Tibial nerve (tissue), 4 donors: Measurements from ENCODE around the gene CDH12.

Experiments used
- EP300 ChIP-seq, 2 donors: sonication (generic); formaldehyde crosslinking; IDR thresholded peaks; one replicate each; pipeline ENCODE4 v1.6.1; 2017; ENCODE audit warnings: antibody characterized with exemption in 2 of 2, mild to moderate bottlenecking in 1 of 2
- POLR2A ChIP-seq, 2 donors: fragments of 450-650 bp; IDR thresholded peaks; one replicate each; pipeline ENCODE4 v1.6.1; 2017; ENCODE audit warnings: antibody characterized with exemption in 2 of 2, mild to moderate bottlenecking in 2 of 2, moderate library complexity in 2 of 2
- TF ChIP-seq, protein P1 (sequence below), 5 experiments: fragments of 200-600 bp in 3 of 5; fragments of 450-650 bp in 2 of 5; sonication (generic) in 3 of 5; IDR thresholded peaks; one replicate each; pipeline ENCODE4 v1.5.1; 2016 to 2019; ENCODE audit warnings: antibody characterized with exemption in 5 of 5, mild to moderate bottlenecking in 3 of 5, moderate library complexity in 2 of 5

DNA sequence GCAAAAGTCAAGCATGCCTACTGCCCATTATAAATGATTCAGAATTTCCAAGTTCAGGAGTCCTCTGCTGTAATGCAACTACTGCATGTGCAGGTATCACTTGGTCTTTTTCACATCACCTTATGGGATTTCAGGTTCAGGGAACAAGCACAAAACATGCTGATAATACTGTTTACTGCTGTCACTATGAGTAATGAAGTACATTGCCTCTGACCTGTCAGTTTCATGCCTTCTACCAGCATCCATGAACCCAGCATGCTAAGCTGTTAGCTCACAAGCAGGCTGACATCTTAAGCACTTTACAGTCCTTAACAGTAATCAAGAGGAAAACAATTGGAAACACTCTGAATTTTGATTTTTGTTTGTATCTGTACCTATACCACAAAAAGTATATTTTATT, 743.8 kb downstream of the CDH12 start:
- TF ChIP-seq, protein P1, sequence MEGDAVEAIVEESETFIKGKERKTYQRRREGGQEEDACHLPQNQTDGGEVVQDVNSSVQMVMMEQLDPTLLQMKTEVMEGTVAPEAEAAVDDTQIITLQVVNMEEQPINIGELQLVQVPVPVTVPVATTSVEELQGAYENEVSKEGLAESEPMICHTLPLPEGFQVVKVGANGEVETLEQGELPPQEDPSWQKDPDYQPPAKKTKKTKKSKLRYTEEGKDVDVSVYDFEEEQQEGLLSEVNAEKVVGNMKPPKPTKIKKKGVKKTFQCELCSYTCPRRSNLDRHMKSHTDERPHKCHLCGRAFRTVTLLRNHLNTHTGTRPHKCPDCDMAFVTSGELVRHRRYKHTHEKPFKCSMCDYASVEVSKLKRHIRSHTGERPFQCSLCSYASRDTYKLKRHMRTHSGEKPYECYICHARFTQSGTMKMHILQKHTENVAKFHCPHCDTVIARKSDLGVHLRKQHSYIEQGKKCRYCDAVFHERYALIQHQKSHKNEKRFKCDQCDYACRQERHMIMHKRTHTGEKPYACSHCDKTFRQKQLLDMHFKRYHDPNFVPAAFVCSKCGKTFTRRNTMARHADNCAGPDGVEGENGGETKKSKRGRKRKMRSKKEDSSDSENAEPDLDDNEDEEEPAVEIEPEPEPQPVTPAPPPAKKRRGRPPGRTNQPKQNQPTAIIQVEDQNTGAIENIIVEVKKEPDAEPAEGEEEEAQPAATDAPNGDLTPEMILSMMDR (IDR thresholded peaks at IDR 0.05), result no peak
- TF ChIP-seq POLR2A (IDR thresholded peaks at IDR 0.05) (no peak), EP300 (IDR thresholded peaks at IDR 0.05) (no peak)
